GM18861 (cell line): ENCODE measurements around the gene TMEM158.

Experiments
- ATAC-seq: cut with Tn5 transposase; IDR thresholded peaks from one replicate; pipeline ENCODE4 v1.9.1; 2021; ENCODE audit not compliant: unreplicated experiment

Gene TMEM158

DNA sequence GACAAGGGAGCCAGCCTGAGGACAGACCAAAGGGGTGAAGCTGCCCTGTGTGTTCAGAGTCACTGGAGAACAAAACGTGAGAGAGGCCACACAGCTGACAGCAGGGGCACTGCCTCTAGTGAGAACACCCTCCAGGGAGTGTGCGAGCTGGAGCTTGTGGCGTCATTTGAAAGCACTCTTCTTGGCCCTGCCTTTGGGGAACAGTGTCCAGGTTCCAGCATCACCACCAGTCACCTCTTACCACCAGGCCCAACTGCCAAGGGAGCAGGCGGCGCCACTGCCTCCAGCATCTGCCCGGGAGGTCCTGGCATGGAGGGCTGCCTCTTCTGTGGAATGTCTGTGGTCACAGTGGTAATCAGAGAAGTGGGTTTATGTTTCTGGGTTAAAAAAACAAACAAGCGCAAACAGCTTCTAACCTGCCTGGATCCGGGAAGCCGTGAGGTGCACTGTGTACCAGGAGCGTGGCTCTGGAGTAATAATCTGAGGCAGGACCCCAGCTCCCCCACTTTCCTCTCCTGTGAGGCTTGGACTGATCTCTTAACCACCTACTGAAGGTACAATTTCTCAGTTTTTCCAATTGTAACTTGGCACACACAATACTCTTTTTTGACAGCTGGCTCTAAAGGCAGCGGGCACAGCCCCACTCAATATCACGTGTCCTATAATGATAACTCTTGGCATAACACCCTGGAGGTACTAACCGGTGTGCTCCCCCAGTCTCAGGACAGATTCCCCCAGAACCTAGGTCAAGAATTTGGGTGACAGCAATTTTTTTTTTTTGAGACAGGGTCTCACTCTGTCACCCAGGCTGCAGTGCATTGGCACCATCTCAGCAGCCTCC lies 47.7 kb downstream of the TMEM158 start:
- no peak for ATAC-seq

- no peak for ATAC-seq
These were observed 49.2 kb downstream of the TMEM158 start for GRCh38 chr3:45176912-45177311.
